MCF 10A (cell line): Measurements from ENCODE around the gene RTN4RL2. TPM values are rescaled to one million over a fixed set of nuclear protein-coding genes. Genes with fewer than 3 reads are reported as not detected.
A peak's percentile ranks its signal among the peaks of the same experiment; 100 is the strongest.

Experiments used
- BruUV-seq: library from RNA; stranded (reverse); fragments of 400-500 nt; replicated peaks from 2 replicates; lab custom pipeline; 2021; lab: Mats Ljungman, UMichigan
- CTCF ChIA-PET: fragments of 300-600 bp; sonication (Branson Sonifier 250); formaldehyde crosslinking; extraction: SDS; loops from one replicate; lab custom pipeline; 2021; ENCODE audit warnings: antibody characterized with exemption, inconsistent platforms; lab: Yijun Ruan, JAX
- POLR2A ChIA-PET: fragments of 300-600, 350-650 bp; sonication (Branson Sonifier 250); formaldehyde crosslinking; extraction: SDS; loops from one replicate; lab custom pipeline; 2020; ENCODE audit warnings: antibody characterized with exemption, inconsistent platforms; lab: Yijun Ruan, JAX
- DNase-seq: peaks from one replicate; pipeline ENCODE4 v3.0.0-alpha.2; 2018; ENCODE audit not compliant: unreplicated experiment
- H3K27ac Mint-ChIP-seq: one replicate; pipeline ENCODE4 v1.8.0; 2022; ENCODE audit warnings: mild to moderate bottlenecking, low read depth, mixed read lengths; ENCODE audit not compliant: unreplicated experiment
- H3K27me3 Mint-ChIP-seq: one replicate; pipeline ENCODE4 v1.8.0; 2022; ENCODE audit warnings: mixed read lengths; ENCODE audit not compliant: insufficient read depth, unreplicated experiment
- H3K36me3 Mint-ChIP-seq: one replicate; pipeline ENCODE4 v1.8.0; 2022; ENCODE audit warnings: mild to moderate bottlenecking, moderate library complexity, mixed read lengths; ENCODE audit not compliant: insufficient read depth, unreplicated experiment
- H3K4me1 Mint-ChIP-seq: one replicate; pipeline ENCODE4 v1.8.0; 2022; ENCODE audit warnings: mixed read lengths; ENCODE audit not compliant: insufficient read depth, unreplicated experiment
- H3K4me3 Mint-ChIP-seq: one replicate; pipeline ENCODE4 v1.8.0; 2022; ENCODE audit warnings: mild to moderate bottlenecking, moderate library complexity, mixed read lengths; ENCODE audit not compliant: unreplicated experiment
- H3K9me3 Mint-ChIP-seq: one replicate; pipeline ENCODE4 v1.8.0; 2022; ENCODE audit warnings: mixed read lengths; ENCODE audit not compliant: unreplicated experiment
- CTCF ChIP-seq: fragments of 200-600 bp; IDR thresholded peaks from one replicate; pipeline ENCODE4 v1.8.0; 2022; ENCODE audit warnings: antibody characterized with exemption, mild to moderate bottlenecking; ENCODE audit not compliant: unreplicated experiment
- intact Hi-C: fragments of 100-400 bp; cut with micrococcal nuclease; formaldehyde crosslinking; loops from 2 replicates; pipeline ENCODE4 v1.14.1; 2022
- total RNA-seq: library from RNA; stranded (reverse); gene quantifications from 2 replicates; pipeline ENCODE4 v1.2.3, GENCODE V29; 2022

RTN4RL2 gene
- total RNA-seq, 1 experiment from 2014 or later, result 2.0 TPM

GRCh38 chr11:57487920-57488659 lies 27.8 kb downstream of the RTN4RL2 start:
- BruUV-seq, result no TSS peak
- Mint-ChIP-seq H3K36me3 (no peaks in the 10 kb centered on the region), H3K9me3 (no peaks in the 10 kb centered on the region), H3K27ac (no peak overlapping the region), H3K4me3 (no peak overlapping the region), H3K4me1 (peaks cover 13% of the 10 kb centered on the region), H3K27me3 (peaks cover 10% of the 10 kb centered on the region)
- TF ChIP-seq CTCF, result no peak
- POLR2A ChIA-PET, result no interaction called here
- intact Hi-C loops, result no loop called here
- CTCF ChIA-PET, result interaction anchor here (0.9 to 3.1 kb wide), 5 partner anchors 9 to 145 kb away, joined by 3 to 15 read pairs (median 6); no protein-coding TSS in a partner anchor
- no peak for DNase-seq

- no peaks in the 10 kb centered on the region for H3K9me3 Mint-ChIP-seq
- BruUV-seq, result no TSS peak
- peak; percentile 42 for DNase-seq
- no peak overlapping the region for H3K4me3 Mint-ChIP-seq
- TF ChIP-seq CTCF, result no peak
- intact Hi-C loops, result no loop called here
- peaks cover 10% of the 10 kb centered on the region for H3K27me3 Mint-ChIP-seq
- ChIA-PET POLR2A (no interaction called here), CTCF (interaction anchor here (0.6 to 9.2 kb wide), 9 partner anchors 11 to 416 kb away, joined by 3 to 212 read pairs (median 4); partner anchors contain the start of genes RTN4RL2 and TIMM10)
- peaks cover 16% of the 10 kb centered on the region for H3K4me1 Mint-ChIP-seq
- no peak overlapping the region for H3K27ac Mint-ChIP-seq
- H3K36me3 Mint-ChIP-seq, result no peaks in the 10 kb centered on the region
These were observed 30.3 kb downstream of the RTN4RL2 start for GRCh38 chr11:57490456-57491248.

GRCh38 chr11:57491371-57492061 lies 31.2 kb downstream of the RTN4RL2 start:
- TF ChIP-seq CTCF, result peak; percentile 44
- POLR2A ChIA-PET, result no interaction called here
- Mint-ChIP-seq H3K4me1 (peaks cover 13% of the 10 kb centered on the region), H3K27me3 (peaks cover 10% of the 10 kb centered on the region), H3K4me3 (no peak overlapping the region), H3K9me3 (no peaks in the 10 kb centered on the region), H3K27ac (no peak overlapping the region), H3K36me3 (no peaks in the 10 kb centered on the region)
- no TSS peak for BruUV-seq
- CTCF ChIA-PET, result interaction anchor here (0.5 to 9.2 kb wide), 16 partner anchors 11 to 417 kb away, joined by 3 to 212 read pairs (median 4); partner anchors contain the start of genes RTN4RL2, SLC43A1 and TIMM10
- intact Hi-C loops, result no loop called here
- DNase-seq, result peak; percentile 43
